ENCODE data around the gene B4GALT1.

GRCh38 chr9:33099754-33100153, 67.4 kb downstream of the B4GALT1 start:
- TF ChIP-seq CTCF (IDR thresholded peaks at IDR 0.05; ENCODE audit: poor library complexity) (no peak), EZH2 (IDR thresholded peaks at IDR 0.05; ENCODE audit: borderline replicate concordance) (no peak)

Data from hepatocyte (in vitro differentiated cells).